PC-9 (cell line): ENCODE data around the gene MYOF.

Experiments used
- EZH2 ChIP-seq: fragments of 200-600 bp; sonication (generic); IDR thresholded peaks from 2 replicates; pipeline ENCODE4 v1.8.0; 2017; ENCODE audit warnings: antibody characterized with exemption, low read depth
- TF ChIP-seq, protein P1 (sequence below): fragments of 200-600 bp; sonication (generic); conservative IDR thresholded peaks from 2 replicates; pipeline ENCODE4 v1.6.1; 2017; ENCODE audit warnings: mixed run types, antibody characterized with exemption, mild to moderate bottlenecking, moderate library complexity

DNA sequence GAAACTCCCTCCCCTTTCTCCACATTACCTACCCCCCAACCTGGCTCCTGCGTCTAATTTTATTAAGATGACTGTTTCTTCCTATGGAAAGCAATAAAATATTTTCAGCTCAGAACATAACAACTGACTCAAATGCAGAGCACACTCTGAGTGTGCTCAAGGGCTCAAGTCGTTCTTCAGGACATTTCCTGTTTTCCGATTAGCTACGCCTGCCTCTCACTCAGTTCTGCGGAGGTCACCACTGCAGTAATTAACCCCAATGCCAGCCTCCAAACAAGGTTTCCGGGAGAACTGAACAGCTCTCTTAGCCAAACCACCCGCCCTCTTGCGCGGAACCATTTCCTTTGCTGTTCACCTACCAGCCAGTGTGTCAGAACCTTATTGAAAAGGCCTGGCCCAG, 19.3 kb downstream of the MYOF start:
- TF ChIP-seq, protein P1, sequence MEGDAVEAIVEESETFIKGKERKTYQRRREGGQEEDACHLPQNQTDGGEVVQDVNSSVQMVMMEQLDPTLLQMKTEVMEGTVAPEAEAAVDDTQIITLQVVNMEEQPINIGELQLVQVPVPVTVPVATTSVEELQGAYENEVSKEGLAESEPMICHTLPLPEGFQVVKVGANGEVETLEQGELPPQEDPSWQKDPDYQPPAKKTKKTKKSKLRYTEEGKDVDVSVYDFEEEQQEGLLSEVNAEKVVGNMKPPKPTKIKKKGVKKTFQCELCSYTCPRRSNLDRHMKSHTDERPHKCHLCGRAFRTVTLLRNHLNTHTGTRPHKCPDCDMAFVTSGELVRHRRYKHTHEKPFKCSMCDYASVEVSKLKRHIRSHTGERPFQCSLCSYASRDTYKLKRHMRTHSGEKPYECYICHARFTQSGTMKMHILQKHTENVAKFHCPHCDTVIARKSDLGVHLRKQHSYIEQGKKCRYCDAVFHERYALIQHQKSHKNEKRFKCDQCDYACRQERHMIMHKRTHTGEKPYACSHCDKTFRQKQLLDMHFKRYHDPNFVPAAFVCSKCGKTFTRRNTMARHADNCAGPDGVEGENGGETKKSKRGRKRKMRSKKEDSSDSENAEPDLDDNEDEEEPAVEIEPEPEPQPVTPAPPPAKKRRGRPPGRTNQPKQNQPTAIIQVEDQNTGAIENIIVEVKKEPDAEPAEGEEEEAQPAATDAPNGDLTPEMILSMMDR = no peak
- TF ChIP-seq EZH2 = no peak
